ENCODE measurements around the gene NDUFV3. TPM values are rescaled to one million over a fixed set of nuclear protein-coding genes. Genes with fewer than 3 reads are reported as not detected.
"Not testable (repeated sequence)": the region's sequence is repeated elsewhere in the genome, so short reads cannot be mapped to it uniquely, and the experiment has no call there.

NDUFV3 gene
- total RNA-seq, 4 donors from 2014 or later: 45.4 to 79.0 (median 51.9) TPM

- DNase-seq (ENCODE audit: low spot score) (no peak), ATAC-seq (ENCODE audit: low FRiP score) (no peak)
- TF ChIP-seq CTCF (IDR thresholded peaks at IDR 0.05): no peak
Measured at GRCh38 chr21:42900446-42900845, 7.3 kb downstream of the NDUFV3 start.

- DNase-seq (ENCODE audit: low spot score) (no peak), ATAC-seq (ENCODE audit: low FRiP score) (no peak)
- no peak for TF ChIP-seq CTCF (IDR thresholded peaks at IDR 0.05)
Measured at GRCh38 chr21:42903817-42904216, 10.7 kb downstream of the NDUFV3 start.

GRCh38 chr21:42905195-42905594, 12.1 kb downstream of the NDUFV3 start:
- no peak for DNase-seq (ENCODE audit: low spot score)
- no peak for ATAC-seq (ENCODE audit: low FRiP score)
- TF ChIP-seq CTCF (IDR thresholded peaks at IDR 0.05): no peak

GRCh38 chr21:42906233-42906632, 13.1 kb downstream of the NDUFV3 start:
- no peak for TF ChIP-seq CTCF (IDR thresholded peaks at IDR 0.05)
- ATAC-seq (ENCODE audit: low FRiP score) (no peak), DNase-seq (ENCODE audit: low spot score) (no peak)

GRCh38 chr21:42908484-42908883, 15.4 kb downstream of the NDUFV3 start:
- ATAC-seq (ENCODE audit: low FRiP score); DNase-seq (ENCODE audit: low spot score): not testable (repeated sequence)

- not testable (repeated sequence) for ATAC-seq (ENCODE audit: low FRiP score); DNase-seq (ENCODE audit: low spot score)
Measured at GRCh38 chr21:42911920-42912319, 18.8 kb downstream of the NDUFV3 start.

GRCh38 chr21:42913476-42913875, 20.4 kb downstream of the NDUFV3 start:
- TF ChIP-seq CTCF (IDR thresholded peaks at IDR 0.05): no peak
- DNase-seq (ENCODE audit: low spot score): no peak
- ATAC-seq (ENCODE audit: low FRiP score): peak; percentile 19

- ATAC-seq (ENCODE audit: low FRiP score): no peak
- no peak for TF ChIP-seq CTCF (IDR thresholded peaks at IDR 0.05)
- no peak for DNase-seq (ENCODE audit: low spot score)
Measured at GRCh38 chr21:42918291-42918690, 25.2 kb downstream of the NDUFV3 start.

All from omental fat pad (tissue), 4 donors.